GM23338 (cell line): ENCODE data around the gene GAGE13. TPM values are rescaled to one million over a fixed set of nuclear protein-coding genes. Genes with fewer than 3 reads are reported as not detected.

Experiments used
- ATAC-seq: fragments of 200-7000 bp; cut with Tn5 transposase; 3 replicates; pipeline ENCODE4 v1.9.1; 2020
- DNase-seq: peaks from one replicate; pipeline ENCODE4 v3.0.0-alpha.2; 2015; ENCODE audit warnings: low spot score
- H2AFZ ChIP-seq: fragments of 200-600 bp; sonication (generic); 2 replicates; pipeline ENCODE4 v1.8.0; 2016; ENCODE audit warnings: antibody characterized with exemption, mild to moderate bottlenecking, moderate library complexity
- H3F3A ChIP-seq: fragments of 200-600 bp; sonication (generic); replicated peaks from 2 replicates; pipeline ENCODE4 v1.8.0; 2017; ENCODE audit warnings: antibody characterized with exemption, mixed run types, low read depth
- H3K27ac ChIP-seq: fragments of 200-600 bp; sonication (generic); 2 replicates; pipeline ENCODE4 v1.6.1; 2016; ENCODE audit warnings: low read depth
- H3K27me3 ChIP-seq: fragments of 200-600 bp; sonication (generic); 2 replicates; pipeline ENCODE4 v1.8.0; 2016; ENCODE audit warnings: mild to moderate bottlenecking, mixed run types, moderate library complexity; ENCODE audit not compliant: insufficient read depth
- H3K36me3 ChIP-seq: fragments of 200-600 bp; sonication (generic); 2 replicates; pipeline ENCODE4 v1.8.0; 2016; ENCODE audit warnings: mild to moderate bottlenecking; ENCODE audit not compliant: insufficient read depth
- H3K4me1 ChIP-seq: fragments of 200-600 bp; sonication (generic); 2 replicates; pipeline ENCODE4 v1.8.0; 2016; ENCODE audit warnings: mild to moderate bottlenecking, moderate library complexity; ENCODE audit not compliant: insufficient read depth
- H3K4me2 ChIP-seq: fragments of 200-600 bp; sonication (generic); 2 replicates; pipeline ENCODE4 v1.7.1; 2017; ENCODE audit warnings: mixed run types
- H3K4me3 ChIP-seq: fragments of 200-600 bp; sonication (generic); 2 replicates; pipeline ENCODE4 v1.6.1; 2016; ENCODE audit warnings: mixed run types
- H3K79me2 ChIP-seq: fragments of 200-600 bp; sonication (generic); replicated peaks from 2 replicates; pipeline ENCODE4 v1.8.0; 2017; ENCODE audit warnings: mild to moderate bottlenecking; ENCODE audit not compliant: insufficient read depth
- H3K9me2 ChIP-seq: fragments of 200-600 bp; sonication (generic); 2 replicates; pipeline ENCODE4 v1.8.0; 2017; ENCODE audit not compliant: insufficient read depth
- H4K20me1 ChIP-seq: fragments of 200-600 bp; sonication (generic); replicated peaks from 2 replicates; pipeline ENCODE4 v1.8.0; 2017; ENCODE audit warnings: mild to moderate bottlenecking; ENCODE audit not compliant: insufficient read depth
- H3K27ac Mint-ChIP-seq: 2 replicates; pipeline ENCODE4 v1.8.0; 2020; ENCODE audit warnings: inconsistent platforms, mild to moderate bottlenecking, moderate library complexity, mixed read lengths
- H3K27me3 Mint-ChIP-seq: 3 replicates; pipeline ENCODE4 v1.8.0; 2022; ENCODE audit warnings: low read depth, mild to moderate bottlenecking, moderate library complexity, mixed read lengths, inconsistent platforms; ENCODE audit not compliant: insufficient read depth, poor library complexity
- H3K36me3 Mint-ChIP-seq: 3 replicates; pipeline ENCODE4 v1.8.0; 2021; ENCODE audit warnings: low read depth, mild to moderate bottlenecking, inconsistent platforms, moderate library complexity, mixed read lengths
- H3K4me1 Mint-ChIP-seq: 3 replicates; pipeline ENCODE4 v1.8.0; 2020; ENCODE audit warnings: mild to moderate bottlenecking, inconsistent platforms, mixed read lengths
- H3K4me3 Mint-ChIP-seq: 3 replicates; pipeline ENCODE4 v1.8.0; 2021; ENCODE audit warnings: moderate library complexity, mild to moderate bottlenecking, inconsistent platforms, mixed read lengths
- H3K9me3 Mint-ChIP-seq: 3 replicates; pipeline ENCODE4 v1.8.0; 2020; ENCODE audit warnings: moderate library complexity, mild to moderate bottlenecking, inconsistent platforms, mixed read lengths
- CREB1 ChIP-seq: fragments of 250-450 bp; sonication (Bioruptor Pico); IDR thresholded peaks from 2 replicates; pipeline ENCODE4 v1.5.0; 2020; ENCODE audit warnings: low read depth, mild to moderate bottlenecking, moderate library complexity
- EZH2 ChIP-seq: fragments of 200-600 bp; sonication (generic); IDR thresholded peaks from one replicate; pipeline ENCODE4 v1.8.0; 2017; ENCODE audit warnings: antibody characterized with exemption, mild to moderate bottlenecking, low read depth; ENCODE audit not compliant: unreplicated experiment
- EZH2phosphoT487 ChIP-seq: fragments of 200-600 bp; sonication (generic); IDR thresholded peaks from one replicate; pipeline ENCODE4 v1.8.1; 2018; ENCODE audit warnings: antibody characterized with exemption; ENCODE audit not compliant: unreplicated experiment
- JUNB ChIP-seq: IDR thresholded peaks from one replicate; pipeline ENCODE4 v1.6.1; 2016; ENCODE audit warnings: antibody characterized with exemption; ENCODE audit not compliant: unreplicated experiment
- POLR2AphosphoS5 ChIP-seq: IDR thresholded peaks from 2 replicates; pipeline ENCODE4 v1.6.1; 2016; ENCODE audit warnings: antibody characterized with exemption, low read depth
- STAT1 ChIP-seq: IDR thresholded peaks from one replicate; pipeline ENCODE4 v1.6.1; 2016; ENCODE audit warnings: antibody characterized with exemption; ENCODE audit not compliant: unreplicated experiment
- ZNF114 ChIP-seq: fragments of 250-450 bp; sonication (Bioruptor Pico); IDR thresholded peaks from 2 replicates; pipeline ENCODE4 v1.5.0; 2020; ENCODE audit warnings: mild to moderate bottlenecking, moderate library complexity
- ZNF331 ChIP-seq: fragments of 250-450 bp; sonication (Bioruptor Pico); IDR thresholded peaks from 2 replicates; pipeline ENCODE4 v1.5.0; 2020; ENCODE audit warnings: low read depth, mild to moderate bottlenecking, moderate library complexity
- polyA plus RNA-seq: library from polyadenylated mRNA; unstranded; fragments of >200 nt; fragmentation: Nextera tagmentation; extraction: Ambion mirVana; gene quantifications from 2 replicates; pipeline ENCODE4 v1.2.1, GENCODE V29; 2016
- total RNA-seq: library from RNA; depleted of rRNA; stranded (reverse); fragments of >200 nt; shearing (Covaris generic); gene quantifications from 2 replicates; pipeline ENCODE4 v1.2.3, GENCODE V29; 2014
- TF ChIP-seq, protein P1 (sequence below): IDR thresholded peaks from one replicate; pipeline ENCODE4 v1.6.1; 2018; ENCODE audit warnings: antibody characterized with exemption; ENCODE audit not compliant: unreplicated experiment
- TF ChIP-seq, protein P2 (sequence below): IDR thresholded peaks from 2 replicates; pipeline ENCODE4 v1.6.1; 2016; ENCODE audit warnings: antibody characterized with exemption
- TF ChIP-seq, protein P3 (sequence below), 2 experiments: fragments of 200-600 bp in 1 of 2; sonication (generic) in 1 of 2; conservative IDR thresholded peaks; 2 replicates each; pipeline versions ENCODE4 v1.5.1 to v1.6.1; 2016 to 2017; ENCODE audit warnings: antibody characterized with exemption in 2 of 2, low read depth in 2 of 2, mild to moderate bottlenecking in 2 of 2, moderate library complexity in 1 of 2

GAGE13 gene
- total and polyA plus RNA-seq, 2 experiments from 2014 or later: not detected

DNA sequence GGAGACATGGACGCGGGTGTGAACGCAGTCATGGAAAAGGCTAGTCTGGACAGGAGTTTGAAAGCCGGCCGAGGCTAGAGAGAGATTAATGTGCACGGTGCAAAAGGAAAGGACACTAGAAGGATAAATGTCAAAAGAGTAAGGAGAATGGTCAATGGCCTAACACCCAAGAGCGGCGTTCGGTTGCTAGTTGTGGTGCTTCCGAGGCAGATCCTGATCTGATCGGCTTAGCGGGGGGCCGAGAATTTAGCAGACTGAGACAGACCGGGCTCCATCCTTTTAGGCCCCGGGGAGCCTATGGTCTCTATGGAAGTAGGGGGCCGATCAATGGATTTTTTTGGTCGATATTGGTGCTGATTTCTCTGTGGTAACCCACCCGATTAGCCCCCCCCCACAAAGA, 21.0 kb upstream of the GAGE13 start:
- DNase-seq (peak; percentile 43), ATAC-seq (peak; percentile 76)
- Histone ChIP-seq H3K9me2 (no peaks in the 10 kb centered on the region), H3K27ac (peak overlapping the region; percentile 81), H3K4me2 (peak overlapping the region; percentile 74), H3K27me3 (no peaks in the 10 kb centered on the region), H3F3A (0 out of 2 replicates have a peak, but pooled peaks cover 3% of the 10 kb centered on the region), H3K79me2 (no peaks in the 10 kb centered on the region), H3K36me3 (no peaks in the 10 kb centered on the region), H4K20me1 (no peaks in the 10 kb centered on the region), H2AFZ (no peak overlapping the region), H3K4me1 (peaks cover 12% of the 10 kb centered on the region), H3K4me3 (peak overlapping the region; percentile 48)
- Mint-ChIP-seq H3K4me1 (peaks cover 39% of the 10 kb centered on the region), H3K27ac (peak overlapping the region; percentile 96), H3K36me3 (0 out of 3 replicates have a peak, but pooled peaks cover 10% of the 10 kb centered on the region), H3K27me3 (peaks cover 5% of the 10 kb centered on the region), H3K9me3 (peaks cover 13% of the 10 kb centered on the region; the same call in 1 of the 3 replicates), H3K4me3 (peak overlapping the region; percentile 61)
- TF ChIP-seq JUNB (no peak), CREB1 (CRISPR knock-in tag) (no peak), POLR2AphosphoS5 (no peak), STAT1 (no peak)
- TF ChIP-seq, protein P1, sequence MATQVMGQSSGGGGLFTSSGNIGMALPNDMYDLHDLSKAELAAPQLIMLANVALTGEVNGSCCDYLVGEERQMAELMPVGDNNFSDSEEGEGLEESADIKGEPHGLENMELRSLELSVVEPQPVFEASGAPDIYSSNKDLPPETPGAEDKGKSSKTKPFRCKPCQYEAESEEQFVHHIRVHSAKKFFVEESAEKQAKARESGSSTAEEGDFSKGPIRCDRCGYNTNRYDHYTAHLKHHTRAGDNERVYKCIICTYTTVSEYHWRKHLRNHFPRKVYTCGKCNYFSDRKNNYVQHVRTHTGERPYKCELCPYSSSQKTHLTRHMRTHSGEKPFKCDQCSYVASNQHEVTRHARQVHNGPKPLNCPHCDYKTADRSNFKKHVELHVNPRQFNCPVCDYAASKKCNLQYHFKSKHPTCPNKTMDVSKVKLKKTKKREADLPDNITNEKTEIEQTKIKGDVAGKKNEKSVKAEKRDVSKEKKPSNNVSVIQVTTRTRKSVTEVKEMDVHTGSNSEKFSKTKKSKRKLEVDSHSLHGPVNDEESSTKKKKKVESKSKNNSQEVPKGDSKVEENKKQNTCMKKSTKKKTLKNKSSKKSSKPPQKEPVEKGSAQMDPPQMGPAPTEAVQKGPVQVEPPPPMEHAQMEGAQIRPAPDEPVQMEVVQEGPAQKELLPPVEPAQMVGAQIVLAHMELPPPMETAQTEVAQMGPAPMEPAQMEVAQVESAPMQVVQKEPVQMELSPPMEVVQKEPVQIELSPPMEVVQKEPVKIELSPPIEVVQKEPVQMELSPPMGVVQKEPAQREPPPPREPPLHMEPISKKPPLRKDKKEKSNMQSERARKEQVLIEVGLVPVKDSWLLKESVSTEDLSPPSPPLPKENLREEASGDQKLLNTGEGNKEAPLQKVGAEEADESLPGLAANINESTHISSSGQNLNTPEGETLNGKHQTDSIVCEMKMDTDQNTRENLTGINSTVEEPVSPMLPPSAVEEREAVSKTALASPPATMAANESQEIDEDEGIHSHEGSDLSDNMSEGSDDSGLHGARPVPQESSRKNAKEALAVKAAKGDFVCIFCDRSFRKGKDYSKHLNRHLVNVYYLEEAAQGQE: no peak

DNA sequence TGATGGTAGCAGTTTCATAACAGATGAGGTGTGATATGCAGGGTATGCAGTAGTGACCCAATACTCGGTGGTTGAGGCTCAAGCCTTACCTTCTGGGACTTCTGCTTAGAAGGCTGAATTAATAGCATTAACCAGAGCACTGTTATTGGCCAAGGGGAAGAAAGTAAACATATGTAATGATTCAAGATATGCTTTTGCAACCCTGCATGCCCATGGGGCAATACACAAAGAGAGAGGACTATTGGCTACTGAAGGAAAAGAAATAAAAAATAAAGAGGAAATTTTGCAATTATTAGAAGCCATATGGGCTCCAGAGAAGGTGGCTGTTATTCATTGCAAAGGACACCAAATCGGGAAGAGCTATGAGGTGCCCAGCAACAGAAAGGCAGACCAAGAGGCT, 19.2 kb upstream of the GAGE13 start:
- H3K27ac ChIP-seq: no peak overlapping the region
- Mint-ChIP-seq H3K36me3 (0 out of 3 replicates have a peak, but pooled peaks cover 10% of the 10 kb centered on the region), H3K27ac (no peak overlapping the region), H3K4me1 (peaks cover 47% of the 10 kb centered on the region), H3K9me3 (peaks cover 13% of the 10 kb centered on the region; the same call in 1 of the 3 replicates), H3K4me3 (no peak overlapping the region), H3K27me3 (peaks cover 5% of the 10 kb centered on the region)
- ATAC-seq (no peak), DNase-seq (no peak)
- 0 out of 2 replicates have a peak, but pooled peaks cover 3% of the 10 kb centered on the region for H3F3A ChIP-seq
- H3K9me2 ChIP-seq: no peaks in the 10 kb centered on the region
- H3K4me1 ChIP-seq: peaks cover 12% of the 10 kb centered on the region
- H3K4me2 ChIP-seq: no peak overlapping the region
- no peak overlapping the region for H3K4me3 ChIP-seq
- no peaks in the 10 kb centered on the region for H3K36me3 ChIP-seq
- H4K20me1 ChIP-seq: no peaks in the 10 kb centered on the region
- H3K79me2 ChIP-seq: no peaks in the 10 kb centered on the region
- H2AFZ ChIP-seq: no peak overlapping the region
- no peaks in the 10 kb centered on the region for H3K27me3 ChIP-seq
- TF ChIP-seq ZNF331 (CRISPR knock-in tag) (no peak), CREB1 (CRISPR knock-in tag) (no peak), EZH2phosphoT487 (no peak), STAT1 (no peak), JUNB (no peak), EZH2 (no peak), ZNF114 (CRISPR knock-in tag) (no peak)
- TF ChIP-seq, protein P1: no peak
- TF ChIP-seq, protein P2, sequence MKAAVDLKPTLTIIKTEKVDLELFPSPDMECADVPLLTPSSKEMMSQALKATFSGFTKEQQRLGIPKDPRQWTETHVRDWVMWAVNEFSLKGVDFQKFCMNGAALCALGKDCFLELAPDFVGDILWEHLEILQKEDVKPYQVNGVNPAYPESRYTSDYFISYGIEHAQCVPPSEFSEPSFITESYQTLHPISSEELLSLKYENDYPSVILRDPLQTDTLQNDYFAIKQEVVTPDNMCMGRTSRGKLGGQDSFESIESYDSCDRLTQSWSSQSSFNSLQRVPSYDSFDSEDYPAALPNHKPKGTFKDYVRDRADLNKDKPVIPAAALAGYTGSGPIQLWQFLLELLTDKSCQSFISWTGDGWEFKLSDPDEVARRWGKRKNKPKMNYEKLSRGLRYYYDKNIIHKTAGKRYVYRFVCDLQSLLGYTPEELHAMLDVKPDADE: no peak
- TF ChIP-seq, protein P3, sequence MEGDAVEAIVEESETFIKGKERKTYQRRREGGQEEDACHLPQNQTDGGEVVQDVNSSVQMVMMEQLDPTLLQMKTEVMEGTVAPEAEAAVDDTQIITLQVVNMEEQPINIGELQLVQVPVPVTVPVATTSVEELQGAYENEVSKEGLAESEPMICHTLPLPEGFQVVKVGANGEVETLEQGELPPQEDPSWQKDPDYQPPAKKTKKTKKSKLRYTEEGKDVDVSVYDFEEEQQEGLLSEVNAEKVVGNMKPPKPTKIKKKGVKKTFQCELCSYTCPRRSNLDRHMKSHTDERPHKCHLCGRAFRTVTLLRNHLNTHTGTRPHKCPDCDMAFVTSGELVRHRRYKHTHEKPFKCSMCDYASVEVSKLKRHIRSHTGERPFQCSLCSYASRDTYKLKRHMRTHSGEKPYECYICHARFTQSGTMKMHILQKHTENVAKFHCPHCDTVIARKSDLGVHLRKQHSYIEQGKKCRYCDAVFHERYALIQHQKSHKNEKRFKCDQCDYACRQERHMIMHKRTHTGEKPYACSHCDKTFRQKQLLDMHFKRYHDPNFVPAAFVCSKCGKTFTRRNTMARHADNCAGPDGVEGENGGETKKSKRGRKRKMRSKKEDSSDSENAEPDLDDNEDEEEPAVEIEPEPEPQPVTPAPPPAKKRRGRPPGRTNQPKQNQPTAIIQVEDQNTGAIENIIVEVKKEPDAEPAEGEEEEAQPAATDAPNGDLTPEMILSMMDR (conservative IDR thresholded peaks at IDR 0.05; ENCODE audit: low read depth in 2 of 2): no peak
